ENCODE results near the gene MAPK10. TPM values are rescaled to one million over a fixed set of nuclear protein-coding genes. Genes with fewer than 3 reads are reported as not detected.

Gene MAPK10
- total and polyA plus RNA-seq, 2 experiments from 2014 or later: 5.9 to 14.8 TPM

DNA sequence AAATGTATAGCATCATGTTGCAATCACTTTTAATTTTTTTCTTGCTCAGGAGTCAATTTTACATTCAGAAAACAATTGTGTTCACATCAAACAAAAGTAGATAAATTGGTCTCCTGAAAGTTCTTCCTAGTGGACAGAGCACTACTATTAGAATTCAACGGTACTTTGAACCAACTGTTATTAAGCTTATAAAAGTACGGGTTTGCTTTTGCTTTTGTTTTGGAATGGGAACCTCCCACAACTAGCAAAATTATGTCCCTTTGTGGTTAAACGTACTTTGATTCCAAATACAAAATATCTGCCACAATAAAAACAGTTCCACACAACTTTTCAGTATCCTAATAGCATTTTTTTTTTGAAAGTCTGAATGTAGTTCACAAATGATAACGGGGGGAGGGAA is 8.6 kb upstream of the MAPK10 start:
- no peak overlapping the region for H3K27ac ChIP-seq
- no peaks in the 10 kb centered on the region for H3K9me3 ChIP-seq (ENCODE audit: low read depth)
- no peak for DNase-seq (ENCODE audit: low spot score)
- H3K79me2 ChIP-seq: no peaks in the 10 kb centered on the region
- H3K4me1 ChIP-seq (ENCODE audit: insufficient read depth): no peaks in the 10 kb centered on the region
- 81% methylated on average over 4 of the region's 4 CpGs for WGBS (ENCODE audit: low lambda C conversion rate, missing lambda C conversion rate)
- no peaks in the 10 kb centered on the region for H3K36me3 ChIP-seq (replicated peaks; ENCODE audit: insufficient read depth, low read depth)
- no peak overlapping the region for H3K4me3 ChIP-seq
- H3K9me2 ChIP-seq (replicated peaks; ENCODE audit: insufficient read depth): no peaks in the 10 kb centered on the region
- no peak overlapping the region for H3K4me2 ChIP-seq
- TF ChIP-seq, protein P1, sequence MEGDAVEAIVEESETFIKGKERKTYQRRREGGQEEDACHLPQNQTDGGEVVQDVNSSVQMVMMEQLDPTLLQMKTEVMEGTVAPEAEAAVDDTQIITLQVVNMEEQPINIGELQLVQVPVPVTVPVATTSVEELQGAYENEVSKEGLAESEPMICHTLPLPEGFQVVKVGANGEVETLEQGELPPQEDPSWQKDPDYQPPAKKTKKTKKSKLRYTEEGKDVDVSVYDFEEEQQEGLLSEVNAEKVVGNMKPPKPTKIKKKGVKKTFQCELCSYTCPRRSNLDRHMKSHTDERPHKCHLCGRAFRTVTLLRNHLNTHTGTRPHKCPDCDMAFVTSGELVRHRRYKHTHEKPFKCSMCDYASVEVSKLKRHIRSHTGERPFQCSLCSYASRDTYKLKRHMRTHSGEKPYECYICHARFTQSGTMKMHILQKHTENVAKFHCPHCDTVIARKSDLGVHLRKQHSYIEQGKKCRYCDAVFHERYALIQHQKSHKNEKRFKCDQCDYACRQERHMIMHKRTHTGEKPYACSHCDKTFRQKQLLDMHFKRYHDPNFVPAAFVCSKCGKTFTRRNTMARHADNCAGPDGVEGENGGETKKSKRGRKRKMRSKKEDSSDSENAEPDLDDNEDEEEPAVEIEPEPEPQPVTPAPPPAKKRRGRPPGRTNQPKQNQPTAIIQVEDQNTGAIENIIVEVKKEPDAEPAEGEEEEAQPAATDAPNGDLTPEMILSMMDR (IDR thresholded peaks at IDR 0.05; ENCODE audit: poor library complexity): no peak
- TF ChIP-seq EZH2phosphoT487 (IDR thresholded peaks at IDR 0.05; ENCODE audit: low read depth, severe bottlenecking, unreplicated experiment) (no peak), EZH2 (IDR thresholded peaks at IDR 0.05; ENCODE audit: borderline replicate concordance) (no peak)
- H3K27me3 ChIP-seq: no peaks in the 10 kb centered on the region
- H2AFZ ChIP-seq: no peak overlapping the region
- no peaks in the 10 kb centered on the region for H4K20me1 ChIP-seq (ENCODE audit: insufficient read depth, poor library complexity, severe bottlenecking)

DNA sequence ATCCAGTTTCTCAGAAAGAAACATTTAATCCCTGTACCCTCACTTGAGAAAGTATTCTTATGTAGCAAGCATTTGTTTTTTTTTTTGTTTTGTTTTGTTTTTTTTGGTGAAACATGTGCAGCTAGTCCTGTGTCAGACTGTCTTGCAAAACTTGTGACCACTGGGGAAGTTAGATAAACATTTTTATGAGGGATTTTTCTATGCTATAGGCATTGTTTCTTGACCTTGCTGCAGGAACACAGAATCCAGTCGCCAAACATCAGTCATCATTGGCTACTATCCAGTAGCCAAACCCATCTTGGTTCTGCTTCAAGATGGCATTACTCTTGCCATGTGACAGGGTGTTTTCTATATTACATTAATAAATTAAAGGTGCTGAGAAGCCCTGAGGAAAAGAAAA is 7.7 kb upstream of the MAPK10 start:
- no peaks in the 10 kb centered on the region for H3K36me3 ChIP-seq (replicated peaks; ENCODE audit: insufficient read depth, low read depth)
- H2AFZ ChIP-seq: no peak overlapping the region
- TF ChIP-seq EZH2phosphoT487 (IDR thresholded peaks at IDR 0.05; ENCODE audit: low read depth, severe bottlenecking, unreplicated experiment): no peak
- H3K4me1 ChIP-seq (ENCODE audit: insufficient read depth): no peaks in the 10 kb centered on the region
- H3K4me3 ChIP-seq: no peak overlapping the region
- H3K4me2 ChIP-seq: no peak overlapping the region
- no peaks in the 10 kb centered on the region for H3K9me3 ChIP-seq (ENCODE audit: low read depth)
- 84% methylated on average over 1 of the region's 1 CpG for WGBS (ENCODE audit: low lambda C conversion rate, missing lambda C conversion rate)
- H3K27me3 ChIP-seq: no peaks in the 10 kb centered on the region
- no peak overlapping the region for H3K27ac ChIP-seq
- no peaks in the 10 kb centered on the region for H3K9me2 ChIP-seq (replicated peaks; ENCODE audit: insufficient read depth)
- H4K20me1 ChIP-seq (ENCODE audit: insufficient read depth, poor library complexity, severe bottlenecking): no peaks in the 10 kb centered on the region
- no peaks in the 10 kb centered on the region for H3K79me2 ChIP-seq
- no peak for DNase-seq (ENCODE audit: low spot score)

DNA sequence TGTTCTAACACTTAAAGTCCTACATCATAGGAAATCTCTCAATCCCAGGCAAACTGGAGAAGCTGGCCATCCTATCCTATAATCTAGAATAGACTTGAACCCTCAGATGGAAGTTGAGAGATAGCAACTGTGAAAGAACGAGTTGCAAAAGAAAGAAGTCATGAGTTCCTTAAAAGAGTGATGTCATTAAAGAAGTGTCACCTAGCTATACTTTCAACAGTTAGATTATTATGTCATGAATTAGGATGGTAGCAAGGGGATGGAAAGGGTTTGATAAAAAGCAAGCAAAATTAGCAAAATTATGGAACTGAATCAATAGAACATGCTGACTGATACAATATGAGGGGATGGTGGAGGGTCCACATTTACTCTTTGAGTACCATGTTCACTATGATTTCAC is 7.1 kb upstream of the MAPK10 start:
- no peaks in the 10 kb centered on the region for H3K36me3 ChIP-seq (replicated peaks; ENCODE audit: insufficient read depth, low read depth)
- H3K4me2 ChIP-seq: no peak overlapping the region
- no peak overlapping the region for H2AFZ ChIP-seq
- no peak for TF ChIP-seq EZH2phosphoT487 (IDR thresholded peaks at IDR 0.05; ENCODE audit: low read depth, severe bottlenecking, unreplicated experiment)
- no peak for TF ChIP-seq EZH2 (IDR thresholded peaks at IDR 0.05; ENCODE audit: borderline replicate concordance)
- TF ChIP-seq, protein P1 (IDR thresholded peaks at IDR 0.05; ENCODE audit: poor library complexity): no peak
- no peaks in the 10 kb centered on the region for H3K79me2 ChIP-seq
- no peaks in the 10 kb centered on the region for H4K20me1 ChIP-seq (ENCODE audit: insufficient read depth, poor library complexity, severe bottlenecking)
- DNase-seq (ENCODE audit: low spot score): no peak
- H3K4me3 ChIP-seq: no peak overlapping the region
- H3K4me1 ChIP-seq (ENCODE audit: insufficient read depth): no peaks in the 10 kb centered on the region
- no peaks in the 10 kb centered on the region for H3K9me3 ChIP-seq (ENCODE audit: low read depth)
- 89% methylated on average over 1 of the region's 1 CpG for WGBS (ENCODE audit: low lambda C conversion rate, missing lambda C conversion rate)
- H3K27me3 ChIP-seq: no peaks in the 10 kb centered on the region
- H3K27ac ChIP-seq: no peak overlapping the region
- H3K9me2 ChIP-seq (replicated peaks; ENCODE audit: insufficient read depth): no peaks in the 10 kb centered on the region

DNA sequence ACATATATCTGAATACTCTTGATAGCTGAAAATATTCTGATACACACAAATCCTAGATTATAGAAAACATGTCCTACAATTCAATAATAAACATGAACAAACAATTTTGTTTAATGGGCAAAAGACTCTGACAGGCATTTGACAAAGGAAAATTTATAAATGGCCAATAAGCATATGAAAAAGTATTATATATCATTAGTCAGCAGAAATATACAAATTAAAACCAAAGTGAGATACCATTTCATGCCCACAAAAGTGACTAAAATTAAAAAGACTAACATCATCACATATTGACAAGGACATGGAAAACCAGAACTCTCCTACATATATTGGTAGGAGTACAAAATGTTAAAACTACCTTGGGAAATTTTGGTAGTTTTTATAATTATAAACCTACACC is 2.7 kb upstream of the MAPK10 start:
- H3K27ac ChIP-seq: no peak overlapping the region
- DNase-seq (ENCODE audit: low spot score): no peak

More for the DNA sequence above, 2.7 kb upstream of the MAPK10 start:
- Histone ChIP-seq H3K4me1 (ENCODE audit: insufficient read depth) (peaks cover 6% of the 10 kb centered on the region), H3K9me2 (replicated peaks; ENCODE audit: insufficient read depth) (no peaks in the 10 kb centered on the region), H4K20me1 (ENCODE audit: insufficient read depth, poor library complexity, severe bottlenecking) (no peaks in the 10 kb centered on the region), H3K9me3 (ENCODE audit: low read depth) (no peaks in the 10 kb centered on the region), H3K4me3 (no peak overlapping the region), H3K27me3 (no peaks in the 10 kb centered on the region), H2AFZ (no peak overlapping the region), H3K4me2 (no peak overlapping the region), H3K79me2 (no peaks in the 10 kb centered on the region), H3K36me3 (replicated peaks; ENCODE audit: insufficient read depth, low read depth) (no peaks in the 10 kb centered on the region)
- TF ChIP-seq EZH2 (IDR thresholded peaks at IDR 0.05; ENCODE audit: borderline replicate concordance) (no peak), EZH2phosphoT487 (IDR thresholded peaks at IDR 0.05; ENCODE audit: low read depth, severe bottlenecking, unreplicated experiment) (no peak)
- TF ChIP-seq, protein P1 (IDR thresholded peaks at IDR 0.05; ENCODE audit: poor library complexity): no peak

Data from hepatocyte (in vitro differentiated cells).